Measurements from ENCODE around the gene SUPT20HL1. TPM values are rescaled to one million over a fixed set of nuclear protein-coding genes. Genes with fewer than 3 reads are reported as not detected.
"Not testable (repeated sequence)": the region's sequence is repeated elsewhere in the genome, so short reads cannot be mapped to it uniquely, and the experiment has no call there.

Gene SUPT20HL1
- total RNA-seq, 2 experiments from 2014 or later: not detected

DNA sequence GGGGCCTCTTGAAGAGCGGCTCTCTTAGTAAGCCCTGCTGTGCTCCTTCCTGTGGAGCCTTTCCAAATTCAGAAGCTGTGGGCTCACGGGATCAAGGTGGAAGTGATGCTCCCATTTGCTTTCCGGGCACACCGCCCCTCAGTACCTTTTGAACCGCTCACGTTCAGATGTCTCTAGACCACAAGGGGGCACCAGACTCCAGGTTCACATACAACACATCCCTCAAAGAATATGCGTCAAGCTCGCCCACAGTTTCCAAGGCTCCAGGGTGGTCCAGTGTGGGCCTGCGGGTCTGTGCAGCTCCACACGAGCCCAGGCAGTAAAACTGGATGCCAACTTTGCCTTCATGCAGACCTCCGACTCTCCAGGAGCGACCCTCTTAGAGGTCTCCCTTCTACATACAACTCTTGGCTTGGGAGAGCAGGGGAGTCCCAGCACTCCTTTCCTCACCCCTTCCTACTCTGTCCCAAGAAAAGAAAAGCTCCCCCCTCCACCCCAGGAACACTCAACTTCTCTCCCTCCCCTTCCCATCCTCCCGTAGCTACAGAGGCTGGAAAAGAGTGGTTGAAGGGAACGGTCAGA lies 11.0 kb downstream of the SUPT20HL1 start:
- DNase-seq: peak; percentile 59
- POLR2A ChIA-PET: no interaction called here
- CTCF ChIA-PET: interaction anchor here (0.5 to 3.4 kb wide), 18 partner anchors 9 to 331 kb away, joined by 3 to 47 read pairs (median 4); partner anchors contain the start of gene PCYT1B
- Mint-ChIP-seq H3K4me1 (peaks cover 16% of the 10 kb centered on the region), H3K27ac (no peak overlapping the region), H3K9me3 (no peaks in the 10 kb centered on the region), H3K27me3 (no peaks in the 10 kb centered on the region), H3K36me3 (ENCODE audit: low read depth) (no peaks in the 10 kb centered on the region), H3K4me3 (peak overlapping the region; percentile 41)

DNA sequence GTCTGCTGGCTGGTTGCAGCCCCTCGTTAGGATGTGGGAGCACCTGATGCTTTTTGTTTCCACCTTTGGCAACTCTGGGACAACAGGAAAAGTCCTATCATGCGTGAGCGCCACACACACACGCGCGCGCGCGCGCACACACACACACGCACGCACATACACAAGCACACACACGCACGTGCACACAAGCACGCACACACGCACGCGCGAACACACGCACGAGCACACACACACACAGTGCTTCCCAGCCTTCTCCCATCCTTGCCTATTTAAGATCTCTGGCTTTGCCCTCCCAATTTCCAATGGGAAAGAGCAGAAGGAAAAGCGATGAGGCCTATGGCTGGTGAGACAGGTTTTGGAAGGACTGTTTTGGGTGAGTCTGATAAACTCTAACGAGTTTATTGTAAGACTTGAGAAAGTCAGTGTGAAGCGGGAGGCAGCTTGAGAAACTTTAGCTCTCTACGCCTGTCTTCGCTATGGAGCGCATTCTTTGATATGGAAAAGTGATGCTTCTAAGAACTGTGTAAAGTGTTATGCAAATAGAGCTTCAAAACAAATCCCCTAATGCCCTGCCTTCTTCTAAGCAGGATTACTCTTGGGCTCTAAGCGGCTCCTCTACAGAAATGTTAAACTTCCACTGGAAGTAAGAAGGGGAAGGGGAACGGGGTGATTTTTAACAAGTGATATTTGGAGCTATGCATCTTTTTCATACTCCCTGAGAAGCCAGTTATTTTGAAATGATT lies 11.8 kb downstream of the SUPT20HL1 start:
- POLR2A ChIA-PET: no interaction called here
- no peak for DNase-seq
- Mint-ChIP-seq H3K9me3 (no peaks in the 10 kb centered on the region), H3K27ac (no peak overlapping the region), H3K36me3 (ENCODE audit: low read depth) (no peaks in the 10 kb centered on the region), H3K4me1 (peaks cover 16% of the 10 kb centered on the region), H3K27me3 (no peaks in the 10 kb centered on the region), H3K4me3 (no peak overlapping the region)
- CTCF ChIA-PET: interaction anchor here (0.5 to 3.4 kb wide), 16 partner anchors 8 to 330 kb away, joined by 3 to 47 read pairs (median 4); partner anchors contain the start of gene PCYT1B

DNA sequence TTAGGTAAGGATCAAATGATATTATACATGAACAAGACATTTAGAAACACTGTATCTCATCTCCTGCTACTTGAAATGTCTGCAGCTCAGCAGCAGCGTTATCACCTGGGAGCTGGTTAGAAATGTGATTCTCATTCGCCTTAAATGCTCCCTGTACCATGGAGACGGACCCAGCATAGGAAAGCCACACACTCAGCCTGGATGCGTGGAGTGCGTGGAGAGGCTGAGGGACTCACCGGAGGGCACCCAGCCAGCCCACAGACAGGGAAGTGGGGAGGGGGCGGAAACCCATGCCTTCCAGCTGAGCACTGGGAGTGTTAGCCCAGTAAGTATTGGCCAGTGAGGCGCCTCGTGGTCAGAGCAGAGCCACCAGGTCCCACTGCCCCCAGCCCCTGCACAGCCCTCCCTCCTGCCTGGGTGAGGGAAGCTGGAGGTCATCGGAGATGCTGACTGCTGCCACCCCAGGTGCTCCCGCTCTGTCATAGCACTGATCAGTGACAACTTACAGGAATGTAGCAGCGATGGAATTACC lies 15.2 kb downstream of the SUPT20HL1 start:
- H3K36me3 Mint-ChIP-seq (ENCODE audit: low read depth): no peaks in the 10 kb centered on the region
- H3K27ac Mint-ChIP-seq: no peak overlapping the region
- no peak for DNase-seq
- H3K4me3 Mint-ChIP-seq: no peak overlapping the region
- H3K4me1 Mint-ChIP-seq: peaks cover 9% of the 10 kb centered on the region
- CTCF ChIA-PET: no interaction called here
- peaks cover 4% of the 10 kb centered on the region for H3K27me3 Mint-ChIP-seq
- POLR2A ChIA-PET: no interaction called here
- H3K9me3 Mint-ChIP-seq: no peaks in the 10 kb centered on the region

DNA sequence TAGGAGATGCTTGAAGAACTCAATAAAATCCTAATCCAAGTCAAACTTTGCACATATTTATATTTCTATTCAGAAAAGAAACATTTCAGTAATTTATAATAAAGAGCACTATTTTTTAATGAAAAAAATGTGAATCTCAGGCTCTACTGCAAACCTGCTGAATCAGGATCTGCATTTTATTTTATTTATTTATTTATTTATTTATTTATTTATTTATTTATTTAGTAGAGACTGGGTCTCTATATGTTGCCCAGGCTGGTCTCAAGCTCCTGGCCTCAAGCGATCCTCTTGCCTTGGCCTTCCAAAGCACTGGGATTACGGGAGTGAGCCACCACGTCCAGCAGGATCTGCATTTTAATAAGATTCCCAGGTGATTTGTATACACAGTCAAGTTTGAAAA lies 16.0 kb downstream of the SUPT20HL1 start:
- DNase-seq: no peak
- H3K27ac Mint-ChIP-seq: no peak overlapping the region
- POLR2A ChIA-PET: no interaction called here
- H3K4me1 Mint-ChIP-seq: peaks cover 1% of the 10 kb centered on the region
- CTCF ChIA-PET: no interaction called here
- H3K36me3 Mint-ChIP-seq (ENCODE audit: low read depth): no peaks in the 10 kb centered on the region
- H3K27me3 Mint-ChIP-seq: peaks cover 4% of the 10 kb centered on the region
- no peaks in the 10 kb centered on the region for H3K9me3 Mint-ChIP-seq
- no peak overlapping the region for H3K4me3 Mint-ChIP-seq

DNA sequence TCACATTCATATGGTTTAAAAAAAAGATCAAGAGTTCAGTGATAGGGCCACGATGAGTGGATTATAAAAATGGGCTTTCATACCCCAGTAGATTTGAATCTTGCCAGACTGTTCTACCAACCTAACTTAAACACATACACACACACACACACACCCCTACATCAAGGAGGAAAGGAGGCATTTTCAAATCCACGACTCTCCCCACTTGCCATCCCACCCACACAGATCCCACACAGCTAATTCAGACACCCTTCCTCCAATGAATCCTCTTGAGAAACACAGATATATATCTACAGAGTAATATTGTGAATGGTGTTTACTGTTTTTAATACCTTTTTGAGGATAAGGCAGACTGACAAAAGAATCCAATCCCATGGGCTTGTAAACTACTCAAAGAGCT lies 16.8 kb downstream of the SUPT20HL1 start:
- CTCF ChIA-PET: no interaction called here
- Mint-ChIP-seq H3K4me3 (no peak overlapping the region), H3K27me3 (peaks cover 4% of the 10 kb centered on the region), H3K27ac (no peak overlapping the region), H3K36me3 (ENCODE audit: low read depth) (no peaks in the 10 kb centered on the region), H3K4me1 (no peaks in the 10 kb centered on the region), H3K9me3 (no peaks in the 10 kb centered on the region)
- DNase-seq: no peak
- POLR2A ChIA-PET: no interaction called here

DNA sequence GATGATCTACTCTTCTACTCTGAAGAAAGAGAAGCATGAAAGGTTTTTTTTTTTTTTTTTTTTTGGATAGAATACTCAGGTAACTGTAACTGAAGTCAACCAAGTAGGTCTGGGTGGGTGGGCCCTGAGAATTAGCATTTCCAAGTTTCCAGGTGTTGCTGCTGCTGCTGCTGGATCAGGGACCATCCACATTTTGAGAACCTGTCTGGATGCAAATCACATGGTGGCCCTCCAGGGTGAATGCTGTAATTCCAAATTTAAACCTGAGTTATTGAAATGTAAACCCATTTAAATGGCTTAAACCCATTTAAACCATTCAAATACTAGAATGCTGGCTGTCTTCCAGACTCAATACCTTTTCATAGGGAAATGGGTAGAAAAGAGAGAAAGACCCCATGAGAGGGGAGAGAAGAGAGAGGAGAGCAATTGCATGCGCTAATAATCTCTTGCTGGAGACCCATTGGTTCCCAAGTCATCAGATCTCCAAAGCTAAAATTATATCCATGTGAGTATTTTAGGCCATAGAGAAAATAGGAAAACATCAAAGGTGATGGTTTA lies 17.6 kb downstream of the SUPT20HL1 start:
- Mint-ChIP-seq H3K36me3 (ENCODE audit: low read depth) (no peaks in the 10 kb centered on the region), H3K4me1 (no peaks in the 10 kb centered on the region), H3K27ac (no peak overlapping the region), H3K27me3 (peaks cover 7% of the 10 kb centered on the region), H3K9me3 (no peaks in the 10 kb centered on the region), H3K4me3 (no peak overlapping the region)
- no peak for DNase-seq
- ChIA-PET POLR2A (no interaction called here), CTCF (no interaction called here)

DNA sequence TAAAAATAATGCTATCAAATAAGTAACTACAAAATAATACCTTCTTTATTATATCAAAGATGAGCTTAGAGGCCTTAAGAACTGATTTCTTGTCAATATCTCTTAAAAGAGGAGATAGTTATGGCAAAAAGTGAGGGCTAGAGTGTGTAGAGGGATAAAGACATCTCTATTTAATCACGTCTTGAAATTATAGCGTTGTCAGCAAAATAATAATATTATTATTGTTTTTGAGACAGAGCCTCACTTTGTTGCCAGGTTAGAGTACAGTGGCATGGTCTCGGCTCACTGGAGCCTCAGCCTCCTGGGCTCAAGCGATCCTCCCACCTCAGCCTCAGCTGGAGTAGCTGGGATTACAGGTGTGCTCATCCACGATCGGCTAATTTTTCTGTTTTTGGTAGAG lies 18.3 kb downstream of the SUPT20HL1 start:
- DNase-seq: no peak
- H3K27me3 Mint-ChIP-seq: peaks cover 9% of the 10 kb centered on the region
- no peaks in the 10 kb centered on the region for H3K36me3 Mint-ChIP-seq (ENCODE audit: low read depth)
- ChIA-PET POLR2A (no interaction called here), CTCF (no interaction called here)
- H3K9me3 Mint-ChIP-seq: no peaks in the 10 kb centered on the region
- no peaks in the 10 kb centered on the region for H3K4me1 Mint-ChIP-seq
- no peak overlapping the region for H3K4me3 Mint-ChIP-seq
- H3K27ac Mint-ChIP-seq: no peak overlapping the region

DNA sequence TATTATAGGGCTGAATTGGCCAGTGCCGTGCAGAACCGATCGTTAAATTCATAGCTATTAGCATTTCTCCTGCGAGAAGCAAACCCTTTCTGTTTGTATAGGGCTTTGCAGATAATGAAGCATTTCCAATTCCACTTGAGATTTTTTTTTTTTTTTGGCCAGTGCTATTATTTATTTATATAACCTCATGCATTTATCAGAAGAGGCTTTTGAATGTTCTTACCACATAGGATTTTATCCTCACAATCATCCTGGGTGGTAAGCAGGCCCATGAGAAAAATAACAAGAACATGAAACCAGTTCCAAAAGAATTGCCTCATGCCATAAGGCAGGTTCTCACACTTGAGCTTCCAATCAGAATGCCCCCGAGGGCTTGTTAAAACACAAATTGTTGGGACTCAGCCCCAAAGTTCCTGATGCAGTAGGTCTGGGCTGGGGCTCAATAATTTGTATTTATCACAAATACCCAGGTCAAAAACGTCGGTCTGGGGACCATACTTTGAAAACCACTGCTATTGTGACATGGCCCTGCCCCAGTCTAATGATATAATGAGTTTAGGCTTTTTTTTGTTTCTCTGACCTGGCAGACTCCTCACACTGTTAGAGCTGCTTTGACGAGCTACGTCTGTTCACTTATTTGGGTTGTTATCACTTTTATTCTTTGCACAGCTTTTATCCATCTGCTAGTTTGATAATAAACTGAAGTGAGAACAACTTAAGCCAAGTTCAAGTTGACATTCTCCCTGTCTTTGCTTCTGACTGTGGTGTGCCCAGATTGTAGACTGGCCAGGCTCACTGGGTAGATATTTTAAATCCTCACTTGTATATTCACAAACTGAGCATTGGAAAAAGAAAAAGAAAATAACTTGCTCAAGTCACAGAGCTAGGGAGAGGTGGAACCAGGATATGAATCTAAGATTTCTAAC lies 20.1 kb downstream of the SUPT20HL1 start:
- POLR2A ChIA-PET: no interaction called here

DNA sequence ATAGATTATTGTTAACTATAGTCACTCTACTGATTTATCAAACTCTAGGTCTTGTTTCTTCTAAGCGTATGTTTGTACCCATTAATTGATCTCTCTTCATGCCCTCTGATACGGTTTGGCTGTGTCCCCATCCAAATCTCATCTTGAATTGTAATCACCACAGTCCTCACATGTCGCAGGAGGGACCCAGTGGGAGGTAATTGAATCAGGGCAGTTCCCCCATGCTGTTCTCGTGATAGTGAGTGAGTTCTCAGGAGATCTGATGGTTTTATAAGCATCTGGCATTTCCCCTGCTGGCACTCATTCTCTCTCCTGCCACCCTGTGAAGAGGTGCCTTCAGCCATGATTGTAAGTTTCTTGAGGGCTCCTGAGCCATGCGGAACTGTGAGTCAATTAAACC lies 21.9 kb downstream of the SUPT20HL1 start:
- H3K9me3 Mint-ChIP-seq; CTCF ChIA-PET; DNase-seq; H3K4me1 Mint-ChIP-seq; POLR2A ChIA-PET; H3K27ac Mint-ChIP-seq; H3K36me3 Mint-ChIP-seq (ENCODE audit: low read depth); H3K4me3 Mint-ChIP-seq: not testable (repeated sequence)
- peaks cover 31% of the 10 kb centered on the region for H3K27me3 Mint-ChIP-seq

More for the DNA sequence above, 20.1 kb downstream of the SUPT20HL1 start:
- Mint-ChIP-seq H3K27ac (no peak overlapping the region), H3K27me3 (peaks cover 23% of the 10 kb centered on the region), H3K36me3 (ENCODE audit: low read depth) (no peaks in the 10 kb centered on the region), H3K4me1 (no peaks in the 10 kb centered on the region), H3K4me3 (no peak overlapping the region), H3K9me3 (no peaks in the 10 kb centered on the region)
- CTCF ChIA-PET: interaction anchor here (0.7 to 1.0 kb wide), 3 partner anchors 8 to 10 kb away, joined by 3 to 4 read pairs (median 3); no protein-coding TSS in a partner anchor
- no peak for DNase-seq

DNA sequence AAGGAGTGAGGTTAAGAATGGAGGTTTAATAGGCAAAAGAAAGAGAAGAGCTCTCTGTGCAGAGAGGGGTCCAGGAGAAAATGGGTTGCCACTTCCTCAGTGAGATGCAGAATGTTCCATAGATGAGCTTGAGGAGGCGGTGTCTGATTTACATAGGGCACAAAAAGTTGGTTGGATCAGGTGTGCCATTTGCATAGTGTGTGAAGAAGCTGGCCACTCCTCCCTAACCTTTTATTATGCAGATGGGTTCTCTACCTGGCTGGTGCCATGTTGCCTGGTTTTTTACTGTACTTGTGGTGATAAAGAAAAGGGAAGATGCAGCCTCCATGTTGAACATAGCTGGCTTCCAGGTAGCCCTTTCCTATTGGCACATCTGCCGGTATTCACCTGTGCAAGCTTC lies 27.3 kb downstream of the SUPT20HL1 start:
- peaks cover 31% of the 10 kb centered on the region for H3K27me3 Mint-ChIP-seq
- H3K4me1 Mint-ChIP-seq: no peaks in the 10 kb centered on the region
- H3K4me3 Mint-ChIP-seq: no peak overlapping the region
- H3K9me3 Mint-ChIP-seq: no peaks in the 10 kb centered on the region
- no peaks in the 10 kb centered on the region for H3K36me3 Mint-ChIP-seq (ENCODE audit: low read depth)
- no peak overlapping the region for H3K27ac Mint-ChIP-seq
- no peak for DNase-seq
- POLR2A ChIA-PET: no interaction called here
- CTCF ChIA-PET: interaction anchor here (1.5 kb wide), 1 partner anchor 16 kb away, joined by 5 read pairs; no protein-coding TSS in a partner anchor

DNA sequence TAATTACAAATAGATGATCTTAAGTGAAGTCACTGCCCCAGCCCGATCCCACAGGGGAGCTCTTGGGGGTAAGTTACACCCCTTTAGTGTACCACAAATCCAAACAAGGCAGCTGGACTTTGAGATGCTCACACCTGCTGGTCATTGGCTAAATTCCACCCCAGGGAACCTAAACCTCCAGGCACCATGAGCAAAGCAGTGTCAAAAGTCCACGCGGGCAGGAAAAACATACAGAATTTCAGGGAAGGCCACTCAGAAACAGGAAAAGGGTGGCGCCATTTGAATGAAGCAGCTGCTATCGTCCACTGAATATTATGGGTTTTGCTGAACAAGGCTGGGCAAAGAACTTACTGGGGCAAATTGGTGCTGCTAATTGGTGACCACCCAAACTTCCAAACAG lies 30.9 kb downstream of the SUPT20HL1 start:
- Mint-ChIP-seq H3K27me3 (peaks cover 15% of the 10 kb centered on the region), H3K4me1 (no peaks in the 10 kb centered on the region), H3K9me3 (no peaks in the 10 kb centered on the region), H3K4me3 (no peak overlapping the region), H3K27ac (no peak overlapping the region), H3K36me3 (ENCODE audit: low read depth) (no peaks in the 10 kb centered on the region)
- ChIA-PET POLR2A (interaction anchor here (1.0 kb wide), 1 partner anchor 88 kb away, joined by 3 read pairs; no protein-coding TSS in a partner anchor), CTCF (interaction anchor here (0.7 to 0.8 kb wide), 2 partner anchors 20 to 746 kb away, joined by 3 read pairs; no protein-coding TSS in a partner anchor)
- no peak for DNase-seq

DNA sequence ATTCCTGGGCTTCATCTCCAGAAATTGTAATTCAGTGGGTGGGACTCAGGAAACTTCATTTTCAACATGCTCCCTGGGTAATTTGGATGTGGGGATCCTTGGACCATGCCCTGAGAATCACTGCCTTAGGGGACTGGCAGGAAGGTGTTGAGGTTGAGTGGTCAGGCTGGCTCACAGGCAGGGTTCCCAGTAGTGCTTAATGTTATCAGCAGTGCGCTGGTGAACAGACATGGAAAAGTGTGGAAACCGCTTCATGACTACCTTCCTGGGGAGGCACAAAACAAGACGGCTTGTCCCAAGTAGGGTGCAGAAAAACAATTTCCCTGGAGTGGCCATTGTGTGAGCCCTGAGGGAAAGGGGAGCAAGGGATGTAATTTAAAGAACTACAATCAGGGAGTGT lies 31.4 kb downstream of the SUPT20HL1 start:
- Mint-ChIP-seq H3K4me3 (no peak overlapping the region), H3K27ac (no peak overlapping the region), H3K27me3 (peaks cover 15% of the 10 kb centered on the region), H3K9me3 (no peaks in the 10 kb centered on the region), H3K36me3 (ENCODE audit: low read depth) (no peaks in the 10 kb centered on the region), H3K4me1 (no peaks in the 10 kb centered on the region)
- POLR2A ChIA-PET: no interaction called here
- CTCF ChIA-PET: interaction anchor here (0.7 to 5.8 kb wide), 2 partner anchors 107 to 114 kb away, joined by 4 to 85 read pairs; no protein-coding TSS in a partner anchor
- no peak for DNase-seq
